AG09319 (cell line): ENCODE results near the gene NCKAP5L.

Source experiments
- DNase-seq: peaks from one replicate; pipeline ENCODE4 v3.0.0-alpha.2; 2010; ENCODE audit warnings: low read depth; ENCODE audit errors: extremely low read depth
- TF ChIP-seq, protein P1 (sequence below): IDR thresholded peaks from 2 replicates; pipeline ENCODE4 v1.5.1; 2011; ENCODE audit warnings: low read depth, mild to moderate bottlenecking, inconsistent platforms, low read length, moderate library complexity

The NCKAP5L gene

DNA sequence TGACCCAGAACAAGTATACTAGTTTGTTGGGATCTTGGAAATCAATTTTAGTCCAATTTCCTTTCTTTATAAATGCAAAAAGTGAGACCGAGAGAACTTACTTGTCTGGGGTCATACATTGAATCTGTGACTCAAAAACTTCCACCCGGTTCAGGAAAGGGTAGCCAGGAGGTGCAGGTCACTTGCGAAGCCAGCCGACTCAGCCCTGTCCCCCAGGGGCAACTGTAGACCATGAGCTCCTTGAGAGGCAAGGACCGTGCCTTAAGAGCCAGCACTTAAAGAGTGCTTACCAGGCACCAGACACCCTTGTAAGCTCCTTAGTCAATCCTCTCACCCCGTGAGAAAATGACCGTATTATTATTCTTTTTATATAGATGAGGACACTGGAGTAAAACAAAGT lies 15.2 kb upstream of the NCKAP5L start:
- DNase-seq, result no peak

DNA sequence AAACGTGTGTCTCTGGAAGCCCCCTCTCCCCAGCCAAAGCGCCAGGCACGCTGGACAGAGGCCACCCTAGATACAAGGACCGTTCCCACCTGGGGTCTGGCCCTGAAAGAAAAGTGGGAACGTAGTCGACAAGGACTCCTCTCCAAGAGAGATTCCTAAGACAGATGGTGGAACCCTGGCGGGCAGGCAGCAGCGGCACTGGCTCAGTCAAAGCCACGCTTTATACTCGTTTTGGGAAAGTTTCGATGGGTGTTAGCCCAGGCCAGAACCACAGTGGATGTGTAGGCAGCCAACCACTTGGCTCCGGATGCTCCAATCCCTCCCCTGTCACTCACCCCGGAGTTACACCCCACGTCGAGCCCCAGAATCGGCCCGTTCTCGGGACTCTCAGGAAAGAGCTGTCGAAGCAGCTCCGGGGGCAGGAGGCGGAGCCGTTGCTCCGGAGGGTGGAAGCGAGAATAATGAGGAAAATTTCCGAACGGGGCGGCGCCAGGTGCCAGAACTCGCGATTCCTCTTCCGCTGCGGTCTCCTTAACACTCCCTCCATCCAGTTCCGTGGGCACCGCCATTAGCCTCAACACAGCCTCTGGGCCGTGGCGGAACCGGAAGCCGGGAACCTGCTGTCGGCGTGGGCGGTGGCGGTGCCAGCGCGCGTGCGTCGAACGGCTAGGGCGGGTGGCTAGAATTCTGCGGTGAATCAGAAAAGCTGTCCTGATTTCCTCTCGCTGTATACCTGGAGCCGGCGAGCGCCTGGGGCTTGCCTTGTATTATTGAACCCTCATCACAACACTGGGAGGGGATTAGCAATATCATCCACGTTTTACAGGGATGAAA lies 14.5 kb upstream of the NCKAP5L start, which contains the start of gene BCDIN3D:
Gene BCDIN3D (minus strand): TSS at position 588 of the 834 bp plus-strand sequence. CDS start 19 bp downstream, at position 569.
- TF ChIP-seq, protein P1, sequence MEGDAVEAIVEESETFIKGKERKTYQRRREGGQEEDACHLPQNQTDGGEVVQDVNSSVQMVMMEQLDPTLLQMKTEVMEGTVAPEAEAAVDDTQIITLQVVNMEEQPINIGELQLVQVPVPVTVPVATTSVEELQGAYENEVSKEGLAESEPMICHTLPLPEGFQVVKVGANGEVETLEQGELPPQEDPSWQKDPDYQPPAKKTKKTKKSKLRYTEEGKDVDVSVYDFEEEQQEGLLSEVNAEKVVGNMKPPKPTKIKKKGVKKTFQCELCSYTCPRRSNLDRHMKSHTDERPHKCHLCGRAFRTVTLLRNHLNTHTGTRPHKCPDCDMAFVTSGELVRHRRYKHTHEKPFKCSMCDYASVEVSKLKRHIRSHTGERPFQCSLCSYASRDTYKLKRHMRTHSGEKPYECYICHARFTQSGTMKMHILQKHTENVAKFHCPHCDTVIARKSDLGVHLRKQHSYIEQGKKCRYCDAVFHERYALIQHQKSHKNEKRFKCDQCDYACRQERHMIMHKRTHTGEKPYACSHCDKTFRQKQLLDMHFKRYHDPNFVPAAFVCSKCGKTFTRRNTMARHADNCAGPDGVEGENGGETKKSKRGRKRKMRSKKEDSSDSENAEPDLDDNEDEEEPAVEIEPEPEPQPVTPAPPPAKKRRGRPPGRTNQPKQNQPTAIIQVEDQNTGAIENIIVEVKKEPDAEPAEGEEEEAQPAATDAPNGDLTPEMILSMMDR, result no peak
- DNase-seq, result peak; percentile 60

More for the DNA sequence above, 15.2 kb upstream of the NCKAP5L start:
- TF ChIP-seq, protein P1, result no peak

DNA sequence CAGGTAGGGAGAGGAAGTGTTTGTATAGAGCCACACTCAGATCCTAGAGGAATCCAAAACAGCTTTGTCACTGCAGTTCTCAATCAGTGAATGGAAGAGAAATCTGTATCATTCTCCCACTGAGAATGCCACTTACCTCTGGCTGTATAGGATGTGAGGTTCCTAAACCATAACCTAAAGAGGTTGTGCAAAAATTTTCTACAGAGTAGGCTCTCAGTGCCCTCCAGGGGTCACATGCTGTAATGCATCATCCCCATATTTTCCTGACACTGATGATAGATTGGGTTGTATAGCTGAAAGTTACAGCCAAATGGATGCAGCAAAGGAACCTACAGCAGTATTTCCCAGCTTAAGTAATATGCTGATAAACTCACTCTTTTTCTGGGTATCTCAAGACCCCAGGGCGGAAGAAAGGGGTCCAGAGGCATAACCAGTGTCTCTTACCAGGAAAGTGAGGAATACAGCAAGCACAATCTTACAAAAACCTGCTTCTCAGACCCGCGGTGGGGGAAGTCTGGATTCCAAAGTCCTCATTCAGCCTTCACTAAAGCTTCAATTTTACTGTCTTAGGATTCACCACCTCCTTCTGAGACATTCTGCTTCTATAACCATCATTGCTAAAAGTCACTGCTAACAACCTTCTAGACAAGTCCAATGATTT lies 10.9 kb upstream of the NCKAP5L start:
- DNase-seq, result no peak
- TF ChIP-seq, protein P1, result peak; percentile 70

DNA sequence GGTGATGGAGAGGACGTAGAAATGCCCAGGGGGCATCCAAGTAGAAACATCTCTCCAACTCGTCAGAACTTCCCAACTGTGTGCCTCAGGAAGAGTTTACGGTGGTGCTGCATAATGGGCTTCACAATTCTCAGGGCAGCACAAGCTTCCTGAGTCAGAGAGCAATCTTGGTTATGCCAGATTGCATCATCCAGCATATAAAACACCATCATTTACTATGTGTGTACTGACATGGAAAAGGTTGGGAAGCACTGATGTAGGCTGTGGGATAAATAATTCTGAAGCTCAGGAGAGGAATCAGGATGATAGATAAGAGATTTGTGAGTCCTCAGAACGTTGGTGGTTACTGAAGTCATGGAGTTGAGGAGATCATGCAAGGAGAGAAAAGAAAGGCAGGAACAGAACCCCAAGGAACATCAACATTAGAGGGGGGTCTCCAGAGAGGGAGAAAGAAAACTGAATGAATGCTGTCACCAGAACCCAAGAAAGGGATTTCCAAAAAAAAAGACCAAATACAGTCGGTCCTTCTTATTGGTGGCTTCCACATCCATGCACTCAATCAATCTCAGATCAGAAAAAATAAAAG lies 4.7 kb upstream of the NCKAP5L start:
- DNase-seq, result no peak

DNA sequence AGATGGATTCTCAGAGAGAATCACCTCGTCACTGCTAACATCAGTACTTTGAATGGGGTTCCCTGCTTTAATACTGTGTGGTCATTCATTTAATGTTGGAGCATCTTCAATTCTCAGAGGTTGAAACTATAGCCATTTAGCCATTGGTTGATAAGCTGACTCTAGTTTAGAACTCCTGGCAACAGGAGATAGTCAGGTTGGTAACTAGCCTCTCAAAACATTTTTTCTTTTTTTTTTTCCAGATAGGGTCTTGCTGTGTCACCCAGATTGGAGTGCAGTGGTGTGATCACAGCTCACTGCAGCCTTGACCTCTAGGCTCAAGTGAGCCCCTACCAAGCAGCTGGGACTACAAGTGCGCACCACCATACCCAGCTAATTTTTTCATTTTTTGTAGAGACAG lies 3.5 kb upstream of the NCKAP5L start:
- TF ChIP-seq, protein P1, result no peak
- no peak for DNase-seq

More for the DNA sequence above, 4.7 kb upstream of the NCKAP5L start:
- TF ChIP-seq, protein P1, result no peak

DNA sequence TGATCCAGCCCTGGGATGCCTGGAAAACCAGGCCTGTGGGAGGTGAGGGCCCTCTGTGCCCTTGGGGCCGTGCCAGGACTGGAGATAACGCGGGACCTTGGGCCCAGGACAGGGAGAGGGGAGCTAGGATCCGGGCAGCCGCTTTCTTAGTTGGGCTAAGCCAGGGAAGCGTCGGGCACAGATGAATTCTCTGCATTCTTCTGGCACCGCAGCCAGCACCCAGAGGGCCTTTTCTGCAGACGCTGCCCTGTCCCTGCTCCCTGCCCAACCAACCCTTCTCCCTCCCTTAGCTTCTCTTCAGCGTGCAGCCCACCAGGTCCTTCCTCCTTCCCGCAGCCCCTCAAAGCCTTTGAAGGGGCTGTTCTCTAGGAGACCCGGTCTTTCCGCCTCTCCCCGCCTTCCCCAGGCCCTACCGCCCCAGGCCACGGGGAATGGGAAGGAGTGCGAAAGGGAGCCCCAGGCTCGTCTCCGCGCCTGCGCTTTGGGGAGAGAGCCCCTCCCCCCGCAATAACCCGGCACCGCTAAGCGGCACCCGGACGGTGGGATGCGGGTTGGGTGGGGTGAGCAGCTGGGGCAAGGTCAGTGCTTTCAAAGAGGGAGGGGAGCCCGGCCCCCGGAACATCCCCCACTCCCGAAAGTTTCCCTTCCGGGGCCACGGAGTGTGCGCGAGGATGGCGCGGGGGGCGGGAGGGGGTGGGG lies 663 bp downstream of the NCKAP5L start:
- no peak for DNase-seq
- TF ChIP-seq, protein P1, result no peak
